ENCODE data around the gene EGLN1.

EGLN1 gene

DNA sequence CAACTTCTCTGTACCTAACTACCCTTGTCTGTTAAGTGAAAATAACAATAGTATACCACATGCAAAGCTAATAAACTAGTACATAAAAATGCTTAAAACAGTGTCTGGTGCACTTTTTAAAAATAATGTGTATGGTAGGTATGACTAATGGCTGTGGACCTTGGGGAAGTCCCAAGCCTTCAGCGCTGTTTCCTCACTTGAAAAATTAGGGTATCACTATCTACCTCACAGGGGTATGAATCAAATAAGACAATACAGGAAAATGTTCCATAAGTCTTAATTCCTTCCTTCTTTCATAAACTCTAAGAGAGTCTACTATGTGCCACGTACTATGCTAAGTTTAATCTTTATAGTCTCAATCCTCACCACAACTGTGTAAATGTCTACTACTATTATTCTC, 32.0 kb downstream of the EGLN1 start:
- H3K36me3 ChIP-seq (ENCODE audit: control insufficient read depth in 2 of 2, insufficient read depth in 1 of 2, low read length in 2 of 2), result no peaks in the 10 kb centered on the region; a peak in 1 of 3 replicates
- POLR2A ChIA-PET, result no interaction called here

DNA sequence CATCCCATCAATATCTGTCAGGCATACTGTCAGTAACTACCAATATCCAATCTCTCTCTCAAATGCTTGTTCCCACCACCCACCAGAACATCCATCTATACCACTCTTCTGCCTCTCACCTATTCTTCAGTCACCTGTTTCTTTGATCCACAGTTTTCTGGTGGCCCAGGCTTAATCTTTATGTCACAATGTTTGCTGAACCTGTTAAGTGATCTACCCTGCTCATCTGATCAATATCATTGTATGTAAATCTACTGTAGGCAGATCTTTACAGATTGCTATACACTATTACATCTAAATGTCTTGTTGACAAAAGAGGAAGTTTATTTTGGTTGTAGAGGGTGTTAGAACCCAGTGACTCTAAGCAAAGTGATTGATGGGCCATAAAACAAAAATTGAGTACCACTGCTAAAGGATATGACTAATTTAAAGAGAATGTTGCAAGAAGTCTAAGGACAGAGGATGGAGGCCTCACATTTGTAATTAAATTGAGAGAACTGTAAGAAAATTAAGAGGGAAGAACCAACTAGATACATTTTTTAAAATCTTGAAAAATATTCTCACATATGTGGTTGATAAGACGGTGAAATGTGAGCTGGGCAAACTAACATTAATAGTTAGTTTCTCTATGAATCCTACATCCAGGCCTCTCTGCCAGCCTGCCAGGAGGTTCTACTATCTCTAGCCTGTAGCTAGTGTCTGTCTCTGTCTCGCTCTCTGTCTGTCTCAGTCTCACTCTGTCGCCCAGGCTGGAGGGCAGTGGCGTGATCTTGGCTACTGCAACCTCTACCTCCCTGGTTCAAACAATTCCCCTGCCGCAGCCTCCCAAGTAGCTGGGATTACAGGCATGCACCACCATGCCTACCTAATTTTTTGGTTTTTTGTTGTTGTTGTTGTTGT, 34.1 kb downstream of the EGLN1 start:
- Histone ChIP-seq H3K4me1 (ENCODE audit: control insufficient read depth, insufficient read depth, low read length) (no peaks in the 10 kb centered on the region), H3K27ac (ENCODE audit: extremely low read depth, low read depth, low read length) (no peak overlapping the region), H3K9me3 (ENCODE audit: control insufficient read depth, insufficient read depth, low read depth, low read length) (no peaks in the 10 kb centered on the region), H3K36me3 (ENCODE audit: control insufficient read depth in 2 of 2, insufficient read depth in 1 of 2, low read length in 2 of 2) (no peaks in the 10 kb centered on the region; a peak in 1 of 3 replicates), H3K4me3 (ENCODE audit: low read depth, low read length) (no peak overlapping the region)
- CTCF ChIA-PET, result interaction anchor here (2.1 kb wide), 1 partner anchor 31 kb away, joined by 10 read pairs; no protein-coding TSS in a partner anchor
- POLR2A ChIA-PET, result interaction anchor here (1.0 kb wide), 1 partner anchor 50 kb away, joined by 3 read pairs; the partner anchor contains the start of genes EXOC8 and SPRTN
- TF ChIP-seq ZNF555 (tag by site-specific recombination; conservative IDR thresholded peaks at IDR 0.05), result no peak
- 0 out of 2 replicates have a peak, but pooled peaks have one; percentile 11 for TF ChIP-seq ZFP37 (tag by site-specific recombination; IDR thresholded peaks at IDR 0.05)
- TF ChIP-seq, protein P1, sequence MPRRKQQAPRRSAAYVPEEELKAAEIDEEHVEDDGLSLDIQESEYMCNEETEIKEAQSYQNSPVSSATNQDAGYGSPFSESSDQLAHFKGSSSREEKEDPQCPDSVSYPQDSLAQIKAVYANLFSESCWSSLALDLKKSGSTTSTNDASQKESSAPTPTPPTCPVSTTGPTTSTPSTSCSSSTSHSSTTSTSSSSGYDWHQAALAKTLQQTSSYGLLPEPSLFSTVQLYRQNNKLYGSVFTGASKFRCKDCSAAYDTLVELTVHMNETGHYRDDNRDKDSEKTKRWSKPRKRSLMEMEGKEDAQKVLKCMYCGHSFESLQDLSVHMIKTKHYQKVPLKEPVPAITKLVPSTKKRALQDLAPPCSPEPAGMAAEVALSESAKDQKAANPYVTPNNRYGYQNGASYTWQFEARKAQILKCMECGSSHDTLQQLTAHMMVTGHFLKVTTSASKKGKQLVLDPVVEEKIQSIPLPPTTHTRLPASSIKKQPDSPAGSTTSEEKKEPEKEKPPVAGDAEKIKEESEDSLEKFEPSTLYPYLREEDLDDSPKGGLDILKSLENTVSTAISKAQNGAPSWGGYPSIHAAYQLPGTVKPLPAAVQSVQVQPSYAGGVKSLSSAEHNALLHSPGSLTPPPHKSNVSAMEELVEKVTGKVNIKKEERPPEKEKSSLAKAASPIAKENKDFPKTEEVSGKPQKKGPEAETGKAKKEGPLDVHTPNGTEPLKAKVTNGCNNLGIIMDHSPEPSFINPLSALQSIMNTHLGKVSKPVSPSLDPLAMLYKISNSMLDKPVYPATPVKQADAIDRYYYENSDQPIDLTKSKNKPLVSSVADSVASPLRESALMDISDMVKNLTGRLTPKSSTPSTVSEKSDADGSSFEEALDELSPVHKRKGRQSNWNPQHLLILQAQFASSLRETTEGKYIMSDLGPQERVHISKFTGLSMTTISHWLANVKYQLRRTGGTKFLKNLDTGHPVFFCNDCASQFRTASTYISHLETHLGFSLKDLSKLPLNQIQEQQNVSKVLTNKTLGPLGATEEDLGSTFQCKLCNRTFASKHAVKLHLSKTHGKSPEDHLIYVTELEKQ (tag by site-specific recombination; IDR thresholded peaks at IDR 0.05; ENCODE audit: borderline replicate concordance), result peak; percentile 70; the same call in 1 of the 2 replicates
- TF ChIP-seq, protein P2, sequence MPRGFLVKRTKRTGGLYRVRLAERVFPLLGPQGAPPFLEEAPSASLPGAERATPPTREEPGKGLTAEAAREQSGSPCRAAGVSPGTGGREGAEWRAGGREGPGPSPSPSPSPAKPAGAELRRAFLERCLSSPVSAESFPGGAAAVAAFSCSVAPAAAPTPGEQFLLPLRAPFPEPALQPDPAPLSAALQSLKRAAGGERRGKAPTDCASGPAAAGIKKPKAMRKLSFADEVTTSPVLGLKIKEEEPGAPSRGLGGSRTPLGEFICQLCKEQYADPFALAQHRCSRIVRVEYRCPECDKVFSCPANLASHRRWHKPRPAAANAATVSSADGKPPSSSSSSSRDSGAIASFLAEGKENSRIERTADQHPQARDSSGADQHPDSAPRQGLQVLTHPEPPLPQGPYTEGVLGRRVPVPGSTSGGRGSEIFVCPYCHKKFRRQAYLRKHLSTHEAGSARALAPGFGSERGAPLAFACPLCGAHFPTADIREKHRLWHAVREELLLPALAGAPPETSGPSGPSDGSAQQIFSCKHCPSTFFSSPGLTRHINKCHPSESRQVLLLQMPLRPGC (tag by site-specific recombination; IDR thresholded peaks at IDR 0.05), result 0 out of 2 replicates have a peak, but pooled peaks have one; percentile 38
- TF ChIP-seq ZNF629 (tag by site-specific recombination; IDR thresholded peaks at IDR 0.05), result peak; percentile 78
- TF ChIP-seq GLI2 (tag by site-specific recombination; IDR thresholded peaks at IDR 0.05; ENCODE audit: borderline replicate concordance, low read depth), result peak; percentile 10; the same call in 1 of the 2 replicates
- TF ChIP-seq, protein P3, sequence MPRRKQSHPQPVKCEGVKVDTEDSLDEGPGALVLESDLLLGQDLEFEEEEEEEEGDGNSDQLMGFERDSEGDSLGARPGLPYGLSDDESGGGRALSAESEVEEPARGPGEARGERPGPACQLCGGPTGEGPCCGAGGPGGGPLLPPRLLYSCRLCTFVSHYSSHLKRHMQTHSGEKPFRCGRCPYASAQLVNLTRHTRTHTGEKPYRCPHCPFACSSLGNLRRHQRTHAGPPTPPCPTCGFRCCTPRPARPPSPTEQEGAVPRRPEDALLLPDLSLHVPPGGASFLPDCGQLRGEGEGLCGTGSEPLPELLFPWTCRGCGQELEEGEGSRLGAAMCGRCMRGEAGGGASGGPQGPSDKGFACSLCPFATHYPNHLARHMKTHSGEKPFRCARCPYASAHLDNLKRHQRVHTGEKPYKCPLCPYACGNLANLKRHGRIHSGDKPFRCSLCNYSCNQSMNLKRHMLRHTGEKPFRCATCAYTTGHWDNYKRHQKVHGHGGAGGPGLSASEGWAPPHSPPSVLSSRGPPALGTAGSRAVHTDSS (tag by site-specific recombination; IDR thresholded peaks at IDR 0.05), result no peak
- TF ChIP-seq ZNF404 (tag by site-specific recombination; IDR thresholded peaks at IDR 0.05), result no peak

More for the DNA sequence above, 32.0 kb downstream of the EGLN1 start:
- H3K27ac ChIP-seq (ENCODE audit: extremely low read depth, low read depth, low read length), result no peak overlapping the region
- no peak overlapping the region for H3K4me3 ChIP-seq (ENCODE audit: low read depth, low read length)
- H3K9me3 ChIP-seq (ENCODE audit: control insufficient read depth, insufficient read depth, low read depth, low read length), result no peaks in the 10 kb centered on the region
- H3K4me1 ChIP-seq (ENCODE audit: control insufficient read depth, insufficient read depth, low read length), result peaks cover under 1% of the 10 kb centered on the region; the same call in 1 of the 2 replicates
- no peak for TF ChIP-seq ZNF48 (tag by site-specific recombination; IDR thresholded peaks at IDR 0.05)
- TF ChIP-seq, protein P4, sequence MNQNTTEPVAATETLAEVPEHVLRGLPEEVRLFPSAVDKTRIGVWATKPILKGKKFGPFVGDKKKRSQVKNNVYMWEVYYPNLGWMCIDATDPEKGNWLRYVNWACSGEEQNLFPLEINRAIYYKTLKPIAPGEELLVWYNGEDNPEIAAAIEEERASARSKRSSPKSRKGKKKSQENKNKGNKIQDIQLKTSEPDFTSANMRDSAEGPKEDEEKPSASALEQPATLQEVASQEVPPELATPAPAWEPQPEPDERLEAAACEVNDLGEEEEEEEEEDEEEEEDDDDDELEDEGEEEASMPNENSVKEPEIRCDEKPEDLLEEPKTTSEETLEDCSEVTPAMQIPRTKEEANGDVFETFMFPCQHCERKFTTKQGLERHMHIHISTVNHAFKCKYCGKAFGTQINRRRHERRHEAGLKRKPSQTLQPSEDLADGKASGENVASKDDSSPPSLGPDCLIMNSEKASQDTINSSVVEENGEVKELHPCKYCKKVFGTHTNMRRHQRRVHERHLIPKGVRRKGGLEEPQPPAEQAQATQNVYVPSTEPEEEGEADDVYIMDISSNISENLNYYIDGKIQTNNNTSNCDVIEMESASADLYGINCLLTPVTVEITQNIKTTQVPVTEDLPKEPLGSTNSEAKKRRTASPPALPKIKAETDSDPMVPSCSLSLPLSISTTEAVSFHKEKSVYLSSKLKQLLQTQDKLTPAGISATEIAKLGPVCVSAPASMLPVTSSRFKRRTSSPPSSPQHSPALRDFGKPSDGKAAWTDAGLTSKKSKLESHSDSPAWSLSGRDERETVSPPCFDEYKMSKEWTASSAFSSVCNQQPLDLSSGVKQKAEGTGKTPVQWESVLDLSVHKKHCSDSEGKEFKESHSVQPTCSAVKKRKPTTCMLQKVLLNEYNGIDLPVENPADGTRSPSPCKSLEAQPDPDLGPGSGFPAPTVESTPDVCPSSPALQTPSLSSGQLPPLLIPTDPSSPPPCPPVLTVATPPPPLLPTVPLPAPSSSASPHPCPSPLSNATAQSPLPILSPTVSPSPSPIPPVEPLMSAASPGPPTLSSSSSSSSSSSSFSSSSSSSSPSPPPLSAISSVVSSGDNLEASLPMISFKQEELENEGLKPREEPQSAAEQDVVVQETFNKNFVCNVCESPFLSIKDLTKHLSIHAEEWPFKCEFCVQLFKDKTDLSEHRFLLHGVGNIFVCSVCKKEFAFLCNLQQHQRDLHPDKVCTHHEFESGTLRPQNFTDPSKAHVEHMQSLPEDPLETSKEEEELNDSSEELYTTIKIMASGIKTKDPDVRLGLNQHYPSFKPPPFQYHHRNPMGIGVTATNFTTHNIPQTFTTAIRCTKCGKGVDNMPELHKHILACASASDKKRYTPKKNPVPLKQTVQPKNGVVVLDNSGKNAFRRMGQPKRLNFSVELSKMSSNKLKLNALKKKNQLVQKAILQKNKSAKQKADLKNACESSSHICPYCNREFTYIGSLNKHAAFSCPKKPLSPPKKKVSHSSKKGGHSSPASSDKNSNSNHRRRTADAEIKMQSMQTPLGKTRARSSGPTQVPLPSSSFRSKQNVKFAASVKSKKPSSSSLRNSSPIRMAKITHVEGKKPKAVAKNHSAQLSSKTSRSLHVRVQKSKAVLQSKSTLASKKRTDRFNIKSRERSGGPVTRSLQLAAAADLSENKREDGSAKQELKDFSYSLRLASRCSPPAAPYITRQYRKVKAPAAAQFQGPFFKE (tag by site-specific recombination; IDR thresholded peaks at IDR 0.05; ENCODE audit: borderline replicate concordance), result no peak
- TF ChIP-seq ZNF514 (tag by site-specific recombination; IDR thresholded peaks at IDR 0.05), result no peak
- TF ChIP-seq YY2 (tag by site-specific recombination; IDR thresholded peaks at IDR 0.05), result no peak
- TF ChIP-seq, protein P5, sequence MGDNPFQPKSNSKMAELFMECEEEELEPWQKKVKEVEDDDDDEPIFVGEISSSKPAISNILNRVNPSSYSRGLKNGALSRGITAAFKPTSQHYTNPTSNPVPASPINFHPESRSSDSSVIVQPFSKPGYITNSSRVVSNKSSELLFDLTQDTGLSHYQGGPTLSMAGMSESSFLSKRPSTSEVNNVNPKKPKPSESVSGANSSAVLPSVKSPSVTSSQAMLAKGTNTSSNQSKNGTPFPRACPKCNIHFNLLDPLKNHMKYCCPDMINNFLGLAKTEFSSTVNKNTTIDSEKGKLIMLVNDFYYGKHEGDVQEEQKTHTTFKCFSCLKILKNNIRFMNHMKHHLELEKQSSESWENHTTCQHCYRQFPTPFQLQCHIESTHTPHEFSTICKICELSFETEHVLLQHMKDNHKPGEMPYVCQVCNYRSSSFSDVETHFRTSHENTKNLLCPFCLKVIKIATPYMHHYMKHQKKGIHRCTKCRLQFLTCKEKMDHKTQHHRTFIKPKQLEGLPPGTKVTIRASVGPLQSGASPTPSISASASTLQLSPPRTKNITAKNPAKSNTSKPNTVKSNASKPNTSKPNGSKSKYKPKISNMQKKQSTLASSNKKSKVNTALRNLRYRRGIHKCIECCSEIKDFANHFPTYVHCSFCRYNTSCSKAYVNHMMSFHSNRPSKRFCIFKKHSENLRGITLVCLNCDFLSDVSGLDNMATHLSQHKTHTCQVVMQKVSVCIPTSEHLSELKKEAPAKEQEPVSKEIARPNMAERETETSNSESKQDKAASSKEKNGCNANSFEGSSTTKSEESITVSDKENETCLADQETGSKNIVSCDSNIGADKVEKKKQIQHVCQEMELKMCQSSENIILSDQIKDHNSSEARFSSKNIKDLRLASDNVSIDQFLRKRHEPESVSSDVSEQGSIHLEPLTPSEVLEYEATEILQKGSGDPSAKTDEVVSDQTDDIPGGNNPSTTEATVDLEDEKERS (tag by site-specific recombination; IDR thresholded peaks at IDR 0.05), result no peak
- CTCF ChIA-PET, result interaction anchor here (0.6 to 2.1 kb wide), 6 partner anchors 8 to 747 kb away, joined by 3 to 10 read pairs (median 3); no protein-coding TSS in a partner anchor
